H9 (cell line): ENCODE measurements around the gene SLC24A2. TPM values are rescaled to one million over a fixed set of nuclear protein-coding genes. Genes with fewer than 3 reads are reported as not detected.

Experiments
- DNase-seq: peaks from one replicate; pipeline ENCODE4 v3.0.0-alpha.2; 2017
- H2AFZ ChIP-seq: one replicate; pipeline ENCODE4 v1.6.1; 2013; ENCODE audit warnings: mild to moderate bottlenecking, low read length, control low read depth, moderate library complexity
- H2AK5ac ChIP-seq: 2 replicates; pipeline ENCODE4 v1.6.1; 2013; ENCODE audit warnings: low read length, control low read depth, mixed read lengths; ENCODE audit not compliant: insufficient read length
- H2BK120ac ChIP-seq: one replicate; pipeline ENCODE4 v1.6.1; 2013; ENCODE audit warnings: low read depth, mild to moderate bottlenecking, low read length, control low read depth, inconsistent platforms; ENCODE audit not compliant: poor library complexity, severe bottlenecking
- H2BK12ac ChIP-seq: 2 replicates; pipeline ENCODE4 v1.6.1; 2013; ENCODE audit warnings: low read length, control low read depth, mixed read lengths, low read depth; ENCODE audit not compliant: insufficient read length
- H2BK15ac ChIP-seq: 2 replicates; pipeline ENCODE4 v1.6.1; 2013; ENCODE audit warnings: low read depth, low read length, control low read depth
- H2BK20ac ChIP-seq: one replicate; pipeline ENCODE4 v1.6.1; 2013; ENCODE audit warnings: low read depth, mild to moderate bottlenecking, low read length, control low read depth, inconsistent platforms; ENCODE audit not compliant: poor library complexity, severe bottlenecking
- H2BK5ac ChIP-seq: 2 replicates; pipeline ENCODE4 v1.6.1; 2013; ENCODE audit warnings: low read length, control low read depth, mixed read lengths; ENCODE audit not compliant: insufficient read length
- H3K14ac ChIP-seq: 2 replicates; pipeline ENCODE4 v1.6.1; 2013; ENCODE audit warnings: low read length, control low read depth; ENCODE audit not compliant: insufficient read depth
- H3K18ac ChIP-seq: 2 replicates; pipeline ENCODE4 v1.6.1; 2013; ENCODE audit warnings: low read depth, mild to moderate bottlenecking, mixed read lengths, low read length, control low read depth; ENCODE audit not compliant: insufficient read length
- H3K23ac ChIP-seq: 2 replicates; pipeline ENCODE4 v1.6.1; 2013; ENCODE audit warnings: low read length, control low read depth, mixed read lengths, low read depth; ENCODE audit not compliant: insufficient read length
- H3K23me2 ChIP-seq: 2 replicates; pipeline ENCODE4 v1.6.1; 2013; ENCODE audit warnings: low read depth, mild to moderate bottlenecking, mixed read lengths, low read length, control low read depth; ENCODE audit not compliant: insufficient read length, poor library complexity, severe bottlenecking
- H3K27ac ChIP-seq: 2 replicates; pipeline ENCODE4 v1.5.1; 2013; ENCODE audit warnings: low read length, control low read depth, mixed read lengths, low read depth; ENCODE audit not compliant: insufficient read length
- H3K27me3 ChIP-seq: 2 replicates; pipeline ENCODE4 v1.6.1; 2013; ENCODE audit warnings: low read length, control low read depth, inconsistent platforms; ENCODE audit not compliant: insufficient read depth
- H3K4ac ChIP-seq: 2 replicates; pipeline ENCODE4 v1.6.1; 2013; ENCODE audit warnings: low read depth, mild to moderate bottlenecking, control low read depth, inconsistent platforms, low read length, moderate library complexity
- H3K4me1 ChIP-seq: 2 replicates; pipeline ENCODE4 v1.6.1; 2013; ENCODE audit warnings: low read length, control low read depth, inconsistent platforms; ENCODE audit not compliant: insufficient read depth
- H3K4me2 ChIP-seq: 2 replicates; pipeline ENCODE4 v1.6.1; 2013; ENCODE audit warnings: low read length, control low read depth, mixed read lengths; ENCODE audit not compliant: insufficient read length, insufficient read depth
- H3K56ac ChIP-seq: 2 replicates; pipeline ENCODE4 v1.6.1; 2013; ENCODE audit warnings: low read depth, mild to moderate bottlenecking, mixed read lengths, low read length, control low read depth; ENCODE audit not compliant: insufficient read length
- H3K79me1 ChIP-seq: 2 replicates; pipeline ENCODE4 v1.6.1; 2013; ENCODE audit warnings: low read depth, mild to moderate bottlenecking, moderate library complexity, low read length, control low read depth, inconsistent platforms; ENCODE audit not compliant: insufficient read depth, poor library complexity, severe bottlenecking
- H3K79me2 ChIP-seq: 2 replicates; pipeline ENCODE4 v1.6.1; 2013; ENCODE audit warnings: low read length, control low read depth, inconsistent platforms; ENCODE audit not compliant: insufficient read depth
- H3K9ac ChIP-seq: 2 replicates; pipeline ENCODE4 v1.6.1; 2013; ENCODE audit warnings: low read length, control low read depth, mixed read lengths; ENCODE audit not compliant: insufficient read length; ENCODE audit errors: extremely low read depth
- H3K9me3 ChIP-seq: one replicate; pipeline ENCODE4 v1.6.1; 2013; ENCODE audit warnings: low read depth, low read length, inconsistent platforms; ENCODE audit not compliant: control insufficient read depth
- H3T11ph ChIP-seq: one replicate; pipeline ENCODE4 v1.6.1; 2013; ENCODE audit warnings: mild to moderate bottlenecking, low read length, control low read depth, inconsistent platforms
- H4K20me1 ChIP-seq: one replicate; pipeline ENCODE4 v1.6.1; 2013; ENCODE audit not compliant: control insufficient read depth, insufficient read length, insufficient read depth
- H4K5ac ChIP-seq: 2 replicates; pipeline ENCODE4 v1.6.1; 2013; ENCODE audit warnings: low read depth, mild to moderate bottlenecking, mixed read lengths, low read length, control low read depth; ENCODE audit not compliant: insufficient read length
- H4K8ac ChIP-seq: replicated peaks from 2 replicates; pipeline ENCODE4 v1.6.1; 2013; ENCODE audit warnings: low read length, control low read depth, mixed read lengths, low read depth; ENCODE audit not compliant: insufficient read length
- H4K91ac ChIP-seq: 2 replicates; pipeline ENCODE4 v1.6.1; 2013; ENCODE audit warnings: low read depth, mild to moderate bottlenecking, moderate library complexity, mixed read lengths, low read length, control low read depth; ENCODE audit not compliant: insufficient read length
- H3K27ac Mint-ChIP-seq, 3 experiments: 2 replicates in 2 of 3; 3 replicates in 1 of 3; pipeline ENCODE4 v1.8.0; 2020 to 2021; ENCODE audit warnings: mixed read lengths in 3 of 3, mild to moderate bottlenecking in 1 of 3, moderate library complexity in 1 of 3
- H3K27me3 Mint-ChIP-seq: 2 replicates; pipeline ENCODE4 v1.8.0; 2021; ENCODE audit warnings: low read depth, mild to moderate bottlenecking, moderate library complexity, mixed read lengths
- H3K36me3 Mint-ChIP-seq, 3 experiments: 2 replicates in 2 of 3; 3 replicates in 1 of 3; pipeline ENCODE4 v1.8.0; 2020 to 2021; ENCODE audit warnings: low read depth in 3 of 3, mixed read lengths in 3 of 3; ENCODE audit not compliant: insufficient read depth in 1 of 3
- H3K4me1 Mint-ChIP-seq, 2 experiments: 2 replicates each; pipeline ENCODE4 v1.8.0; 2020; ENCODE audit warnings: mixed read lengths in 2 of 2
- H3K4me3 Mint-ChIP-seq, 2 experiments: 2 replicates in 1 of 2; 3 replicates in 1 of 2; pipeline ENCODE4 v1.8.0; 2020 to 2021; ENCODE audit warnings: mild to moderate bottlenecking in 2 of 2, mixed read lengths in 2 of 2, moderate library complexity in 1 of 2
- H3K9me3 Mint-ChIP-seq, 2 experiments: 2 replicates in 1 of 2; 3 replicates in 1 of 2; pipeline ENCODE4 v1.8.0; 2020; ENCODE audit warnings: mild to moderate bottlenecking in 2 of 2, mixed read lengths in 2 of 2, moderate library complexity in 1 of 2
- CTCF ChIP-seq: fragments of 200-600 bp; sonication (generic); conservative IDR thresholded peaks from 3 replicates; pipeline ENCODE4 v1.8.0; 2021; ENCODE audit warnings: antibody characterized with exemption, mild to moderate bottlenecking
- WGBS: extraction: QIAGEN DNeasy Blood & Tissue Kit; methylation state at CpG from one replicate; pipeline ENCODE4 v1.1.7; 2013; ENCODE audit warnings: missing lambda C conversion rate, low lambda C conversion rate, mixed read lengths; ENCODE audit not compliant: insufficient read length; ENCODE audit errors: extremely low coverage; 5-methylcytosine and 5-hydroxymethylcytosine counted together
- total RNA-seq: library from RNA; stranded (reverse); gene quantifications from 2 replicates; pipeline ENCODE4 v1.2.1, GENCODE V29; 2021

Gene SLC24A2
- total RNA-seq, 1 experiment from 2014 or later, result 6.2 TPM

- H3K79me1 ChIP-seq, result no peaks in the 10 kb centered on the region
- no peak overlapping the region for H2BK5ac ChIP-seq
- no peak overlapping the region for H3K27ac ChIP-seq
- H3K79me2 ChIP-seq, result no peaks in the 10 kb centered on the region
- H2BK20ac ChIP-seq, result no peak overlapping the region
- peaks cover 4 to 10% (median 7%) of the 10 kb centered on the region in 3 experiments; a peak in 5 of 7 replicates for H3K36me3 Mint-ChIP-seq
- no peak overlapping the region for H2AFZ ChIP-seq
- H3K27ac Mint-ChIP-seq, result no peak overlapping the region
- H4K5ac ChIP-seq, result no peak overlapping the region
- H3K56ac ChIP-seq, result no peak overlapping the region
- no peak overlapping the region for H4K91ac ChIP-seq
- H3K18ac ChIP-seq, result no peak overlapping the region
- H3K23me2 ChIP-seq, result no peaks in the 10 kb centered on the region
- no peak overlapping the region for H4K8ac ChIP-seq
- no peaks in the 10 kb centered on the region for H4K20me1 ChIP-seq
- H2BK120ac ChIP-seq, result no peak overlapping the region
- no peak overlapping the region for H2BK12ac ChIP-seq
- no peak overlapping the region for H3K14ac ChIP-seq
- no peak overlapping the region for H2AK5ac ChIP-seq
- WGBS, result no CpG with 5 or more reads among the region's 5 CpGs
- no peak overlapping the region for H3K23ac ChIP-seq
- no peaks in the 10 kb centered on the region for H3K9me3 ChIP-seq
- H2BK15ac ChIP-seq, result no peak overlapping the region
- no peak for DNase-seq
- no peaks in the 10 kb centered on the region; the same call in 1 of the 2 replicates for H3K4me1 ChIP-seq
- H3K4me2 ChIP-seq, result no peak overlapping the region
- H3T11ph ChIP-seq, result no peak overlapping the region
- H3K4me3 Mint-ChIP-seq, result no peak overlapping the region
- no peak for TF ChIP-seq CTCF
- no peaks in the 10 kb centered on the region for H3K27me3 Mint-ChIP-seq
- H3K4ac ChIP-seq, result no peak overlapping the region
- H3K27me3 ChIP-seq, result no peaks in the 10 kb centered on the region
- no peak overlapping the region for H3K9ac ChIP-seq
- peaks cover 5 to 10% of the 10 kb centered on the region in 2 experiments for H3K9me3 Mint-ChIP-seq
- no peaks in the 10 kb centered on the region for H3K4me1 Mint-ChIP-seq
Measured at GRCh38 chr9:19770973-19771372, 17.9 kb downstream of the SLC24A2 start.
